GM23248 (cell line): ENCODE measurements around the gene PKNOX2. TPM values are rescaled to one million over a fixed set of nuclear protein-coding genes. Genes with fewer than 3 reads are reported as not detected.

ENCODE experiments used
- DNase-seq: peaks from one replicate; pipeline ENCODE4 v3.0.0-alpha.2; 2015
- H2AFZ ChIP-seq: fragments of 200-600 bp; sonication (generic); 2 replicates; pipeline ENCODE4 v1.6.1; 2016; ENCODE audit warnings: antibody characterized with exemption
- H3F3A ChIP-seq: fragments of 200-600 bp; sonication (generic); 2 replicates; pipeline ENCODE4 v1.6.1; 2016; ENCODE audit warnings: mild to moderate bottlenecking, antibody characterized with exemption, mixed run types; ENCODE audit not compliant: insufficient read depth
- H3K27ac ChIP-seq: fragments of 200-600 bp; sonication (generic); 2 replicates; pipeline ENCODE4 v1.5.1; 2016; ENCODE audit warnings: mild to moderate bottlenecking
- H3K27me3 ChIP-seq: fragments of 200-600 bp; sonication (generic); replicated peaks from 2 replicates; pipeline ENCODE4 v1.6.1; 2016; ENCODE audit warnings: mild to moderate bottlenecking; ENCODE audit not compliant: insufficient read depth
- H3K36me3 ChIP-seq: fragments of 200-600 bp; sonication (generic); 2 replicates; pipeline ENCODE4 v1.6.1; 2016; ENCODE audit warnings: low read depth, mild to moderate bottlenecking
- H3K4me1 ChIP-seq: fragments of 200-600 bp; sonication (generic); 2 replicates; pipeline ENCODE4 v1.6.1; 2016; ENCODE audit warnings: mild to moderate bottlenecking; ENCODE audit not compliant: insufficient read depth
- H3K4me2 ChIP-seq: fragments of 200-600 bp; sonication (generic); one replicate; pipeline ENCODE4 v1.6.1; 2016; ENCODE audit warnings: mild to moderate bottlenecking; ENCODE audit not compliant: unreplicated experiment
- H3K4me3 ChIP-seq: fragments of 200-600 bp; sonication (generic); 2 replicates; pipeline ENCODE4 v1.5.1; 2016; ENCODE audit warnings: mild to moderate bottlenecking
- H3K79me2 ChIP-seq: fragments of 200-600 bp; sonication (generic); 2 replicates; pipeline ENCODE4 v1.6.1; 2016; ENCODE audit warnings: mild to moderate bottlenecking; ENCODE audit not compliant: insufficient read depth
- H3K9ac ChIP-seq: fragments of 200-600 bp; sonication (generic); 2 replicates; pipeline ENCODE4 v1.6.1; 2016; ENCODE audit warnings: mild to moderate bottlenecking
- H3K9me2 ChIP-seq: fragments of 200-600 bp; sonication (generic); 2 replicates; pipeline ENCODE4 v1.6.1; 2016; ENCODE audit warnings: mixed run types, mild to moderate bottlenecking, moderate library complexity; ENCODE audit not compliant: insufficient read depth
- H3K9me3 ChIP-seq: fragments of 200-600 bp; sonication (generic); one replicate; pipeline ENCODE4 v1.6.1; 2017; ENCODE audit warnings: low read depth
- H4K20me1 ChIP-seq: fragments of 200-600 bp; sonication (generic); 2 replicates; pipeline ENCODE4 v1.6.0; 2016; ENCODE audit not compliant: insufficient read depth
- EZH2 ChIP-seq: fragments of 200-600 bp; sonication (generic); IDR thresholded peaks from 2 replicates; pipeline ENCODE4 v1.6.1; 2018; ENCODE audit warnings: antibody characterized with exemption, mild to moderate bottlenecking; ENCODE audit not compliant: insufficient read depth, poor library complexity, severe bottlenecking
- EZH2phosphoT487 ChIP-seq: fragments of 200-600 bp; sonication (generic); IDR thresholded peaks from 2 replicates; pipeline ENCODE4 v1.6.1; 2018; ENCODE audit warnings: antibody characterized with exemption, moderate library complexity, mild to moderate bottlenecking, low read depth; ENCODE audit not compliant: insufficient read depth
- WGBS, 2 experiments: methylation state at CpG; one replicate each; pipeline ENCODE4 v1.1.6; 2015 to 2017; ENCODE audit warnings: low lambda C conversion rate in 2 of 2, low coverage in 1 of 2; ENCODE audit errors: missing lambda C conversion rate in 2 of 2; 5-methylcytosine and 5-hydroxymethylcytosine counted together
- in situ Hi-C: fragments of 300-500 bp; cut with MboI; formaldehyde crosslinking; loops from 2 replicates; pipeline ENCODE4 v1.15.0; 2020
- polyA plus RNA-seq: library from polyadenylated mRNA; unstranded; fragments of >200 nt; fragmentation: Nextera tagmentation; extraction: Ambion mirVana; gene quantifications from 2 replicates; pipeline ENCODE4 v1.2.1, GENCODE V29; 2016
- total RNA-seq: library from RNA; depleted of rRNA; stranded (reverse); fragments of >200 nt; shearing (Covaris generic); gene quantifications from 2 replicates; pipeline ENCODE4 v1.2.3, GENCODE V29; 2014

Gene PKNOX2
- total and polyA plus RNA-seq, 2 experiments from 2014 or later = 0.21 to 0.76 TPM

DNA sequence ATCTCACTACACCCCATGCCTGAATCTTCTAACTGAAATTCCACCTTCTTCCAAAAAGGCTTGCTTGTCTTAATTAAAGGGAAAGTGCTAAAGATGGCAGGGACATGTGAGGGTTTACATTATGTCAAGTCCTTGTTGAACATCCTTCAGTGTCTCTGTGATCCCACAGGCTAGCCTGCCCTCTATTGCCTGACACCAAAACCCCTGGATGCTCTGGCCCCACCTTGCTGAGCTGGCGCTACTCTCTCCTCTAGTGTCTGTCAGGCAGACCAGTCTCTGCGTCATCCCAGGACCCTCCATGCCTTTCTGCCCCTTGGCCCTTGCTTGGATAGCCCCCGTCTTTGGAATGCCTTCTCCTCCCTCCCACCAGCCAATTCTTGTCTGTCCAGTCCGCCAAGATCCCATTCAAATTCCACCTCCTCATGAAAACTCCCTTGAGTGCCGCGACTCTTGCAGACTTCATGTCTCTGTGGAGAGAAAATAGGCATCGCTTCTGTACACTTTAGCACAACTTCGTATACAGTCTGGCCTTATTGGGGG lies 69.3 kb downstream of the PKNOX2 start:
- Histone ChIP-seq H4K20me1 (no peaks in the 10 kb centered on the region), H3K79me2 (no peaks in the 10 kb centered on the region), H3K4me3 (no peak overlapping the region), H2AFZ (no peak overlapping the region), H3K9ac (no peak overlapping the region), H3K27ac (no peak overlapping the region), H3K4me2 (no peak overlapping the region), H3K9me3 (no peaks in the 10 kb centered on the region), H3K4me1 (no peaks in the 10 kb centered on the region), H3K27me3 (peaks cover 10% of the 10 kb centered on the region; the same call in 1 of the 2 replicates), H3K9me2 (no peaks in the 10 kb centered on the region), H3K36me3 (no peaks in the 10 kb centered on the region), H3F3A (no peaks in the 10 kb centered on the region)
- TF ChIP-seq EZH2phosphoT487 = no peak
- no peak for TF ChIP-seq EZH2
- DNase-seq = no peak
- WGBS, 2 experiments = 52 to 58% methylated on average over 8 of the region's 8 CpGs
- in situ Hi-C loops = no loop called here

DNA sequence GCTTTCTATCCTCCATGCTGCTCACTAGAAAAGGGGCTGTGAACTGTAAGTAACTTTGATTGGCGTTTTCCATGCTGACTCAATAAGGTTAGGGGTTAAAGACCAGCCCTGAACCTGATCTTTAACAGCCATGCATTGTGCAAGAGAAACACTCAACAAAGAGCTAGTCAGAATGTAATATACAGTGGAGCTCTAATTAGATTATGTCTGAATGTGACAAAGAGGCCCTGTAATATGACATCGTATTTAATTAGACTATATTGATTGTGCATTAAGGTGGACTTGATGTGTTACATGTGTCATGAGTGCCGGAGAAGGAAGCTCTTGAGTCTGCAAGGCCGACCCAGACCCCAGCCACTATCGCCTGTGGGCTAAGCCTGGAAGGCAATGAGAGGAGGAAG lies 70.5 kb downstream of the PKNOX2 start:
- H3K4me3 ChIP-seq = no peak overlapping the region
- no peaks in the 10 kb centered on the region for H3K9me3 ChIP-seq
- 60 to 65% methylated on average over 5 of the region's 5 CpGs for WGBS, 2 experiments
- H3K4me2 ChIP-seq = no peak overlapping the region
- H3F3A ChIP-seq = no peaks in the 10 kb centered on the region
- H3K9ac ChIP-seq = no peak overlapping the region
- in situ Hi-C loops = no loop called here
- no peaks in the 10 kb centered on the region for H3K9me2 ChIP-seq
- no peaks in the 10 kb centered on the region for H4K20me1 ChIP-seq
- no peak for DNase-seq
- no peak overlapping the region for H3K27ac ChIP-seq
- H3K79me2 ChIP-seq = no peaks in the 10 kb centered on the region
- TF ChIP-seq EZH2 (no peak), EZH2phosphoT487 (no peak)
- no peaks in the 10 kb centered on the region for H3K4me1 ChIP-seq
- no peak overlapping the region for H2AFZ ChIP-seq
- H3K36me3 ChIP-seq = no peaks in the 10 kb centered on the region
- peaks cover 13% of the 10 kb centered on the region; the same call in 1 of the 2 replicates for H3K27me3 ChIP-seq

DNA sequence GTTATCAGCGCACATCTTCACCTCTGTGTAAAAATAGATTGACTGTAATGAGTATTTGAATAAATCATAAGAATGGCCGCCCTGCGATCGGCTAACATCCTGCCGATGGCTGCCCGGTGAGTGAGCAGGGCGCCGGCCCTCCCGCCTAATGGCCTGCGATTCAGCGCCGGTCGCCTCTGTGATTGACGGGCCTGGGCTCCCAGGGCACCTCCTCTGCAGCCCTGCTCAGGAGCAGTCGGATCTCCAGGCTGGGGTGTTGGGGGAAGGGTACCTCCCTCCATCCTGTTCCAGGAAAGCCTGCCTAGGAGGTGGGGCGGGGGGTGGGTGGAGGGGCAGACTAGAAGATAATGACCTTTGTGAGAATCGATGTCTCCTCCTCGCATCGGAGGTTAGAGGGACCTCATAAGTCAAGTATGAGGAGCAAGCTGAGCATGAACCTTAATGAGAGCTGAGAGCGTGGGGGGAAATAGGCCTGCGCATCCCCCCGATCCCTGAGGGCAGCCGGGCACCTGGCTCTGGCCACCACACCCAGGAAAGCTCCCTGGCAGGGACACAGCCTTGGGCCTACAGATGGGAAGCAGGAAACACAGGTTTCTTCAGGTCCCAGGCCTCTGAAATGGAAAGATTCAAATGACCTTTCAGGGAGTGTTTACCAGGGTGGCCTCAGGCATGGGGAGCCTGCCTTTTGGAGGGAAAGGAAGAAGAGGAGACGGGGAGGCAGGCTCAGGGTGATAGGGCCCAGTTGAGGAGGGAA lies 71.7 kb downstream of the PKNOX2 start:
- WGBS, 2 experiments = 70 to 77% methylated on average over 22 to 24 of the region's 24 CpGs

DNA sequence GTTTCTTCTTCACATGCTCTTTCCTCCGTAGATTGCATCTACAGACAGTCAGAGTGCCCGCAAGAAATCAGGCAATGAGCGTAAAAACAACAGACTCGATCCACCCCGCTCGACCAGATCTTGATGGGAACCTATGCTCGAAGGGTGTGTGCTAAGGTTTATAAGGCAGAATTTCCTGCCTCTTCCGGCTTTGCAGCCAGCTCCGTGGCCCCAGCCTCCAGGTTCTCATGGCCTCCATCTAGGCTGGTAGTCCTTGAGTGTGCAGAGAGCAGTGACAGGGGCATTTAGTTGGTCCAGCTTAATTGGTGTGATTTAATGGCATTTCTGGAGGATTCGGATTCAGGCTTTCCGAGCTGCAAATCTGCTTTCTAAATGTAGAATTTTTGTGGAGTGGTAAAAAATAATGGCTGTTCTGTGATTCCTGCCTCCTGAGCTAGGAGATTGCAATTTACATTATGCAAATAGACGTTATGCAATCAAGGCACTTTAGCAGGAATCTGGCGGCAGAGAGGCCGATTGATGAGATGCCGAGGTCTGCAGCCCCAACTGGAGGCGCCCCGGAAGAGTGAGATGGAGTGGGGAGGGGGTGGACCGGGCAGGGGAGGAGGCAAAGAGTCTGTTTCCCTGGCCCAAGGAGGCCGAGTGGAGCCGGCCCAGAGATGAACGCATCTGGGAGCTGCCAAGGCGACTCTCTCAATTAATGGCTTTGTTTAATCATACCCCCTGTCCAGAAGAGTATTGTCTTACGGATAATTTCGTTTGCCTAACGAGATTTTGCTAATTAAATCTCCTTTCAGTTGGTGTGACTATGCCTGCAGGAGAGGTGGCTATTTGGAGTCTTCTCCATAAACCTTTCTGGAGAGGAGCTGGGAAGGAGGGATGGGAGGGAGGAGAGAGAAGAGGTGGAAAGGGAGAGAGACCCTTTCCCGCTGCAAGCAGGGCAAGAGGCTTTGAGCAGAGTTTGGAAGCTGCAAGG lies 75.3 kb downstream of the PKNOX2 start:
- Histone ChIP-seq H3K9ac (no peak overlapping the region), H3K4me2 (no peak overlapping the region), H3K4me3 (no peak overlapping the region), H3K27ac (no peak overlapping the region), H2AFZ (no peak overlapping the region), H3K9me2 (no peaks in the 10 kb centered on the region), H3K9me3 (no peaks in the 10 kb centered on the region), H3K79me2 (no peaks in the 10 kb centered on the region), H3K27me3 (peaks cover 10% of the 10 kb centered on the region; the same call in 1 of the 2 replicates), H3K36me3 (no peaks in the 10 kb centered on the region), H3K4me1 (no peaks in the 10 kb centered on the region), H3F3A (no peaks in the 10 kb centered on the region), H4K20me1 (no peaks in the 10 kb centered on the region)
- TF ChIP-seq EZH2 (no peak), EZH2phosphoT487 (no peak)
- in situ Hi-C loops = no loop called here
- no peak for DNase-seq
- WGBS, 2 experiments = 70 to 71% methylated on average over 26 of the region's 26 CpGs

More for the DNA sequence above, 71.7 kb downstream of the PKNOX2 start:
- Histone ChIP-seq H3K27ac (no peak overlapping the region), H3K36me3 (no peaks in the 10 kb centered on the region), H3K9ac (no peak overlapping the region), H2AFZ (no peak overlapping the region), H3K4me2 (no peak overlapping the region), H3K9me3 (no peaks in the 10 kb centered on the region), H3K27me3 (peaks cover 13% of the 10 kb centered on the region; the same call in 1 of the 2 replicates), H3K4me1 (no peaks in the 10 kb centered on the region), H4K20me1 (no peaks in the 10 kb centered on the region), H3K79me2 (no peaks in the 10 kb centered on the region), H3K4me3 (no peak overlapping the region), H3F3A (no peaks in the 10 kb centered on the region), H3K9me2 (no peaks in the 10 kb centered on the region)
- TF ChIP-seq EZH2 = no peak
- TF ChIP-seq EZH2phosphoT487 = no peak
- in situ Hi-C loops = no loop called here
- DNase-seq = no peak
